Caki2 (cell line): ENCODE data around the gene TTC28. TPM values are rescaled to one million over a fixed set of nuclear protein-coding genes. Genes with fewer than 3 reads are reported as not detected.

ENCODE experiments used
- DNase-seq: peaks from one replicate; pipeline ENCODE4 v3.0.0-alpha.2; 2015; ENCODE audit warnings: low read depth
- in situ Hi-C: cut with HindIII; loops from 2 replicates; pipeline ENCODE4 v1.10.0; 2016; ENCODE audit warnings: low sequenced_read_pairs, low pct_unique_long_range_greater_than_20kb, mixed read lengths
- total RNA-seq: library from RNA; depleted of rRNA; stranded (reverse); fragments of >200 nt; shearing (Covaris generic); gene quantifications from 2 replicates; pipeline ENCODE4 v1.2.3, GENCODE V29; 2014; ENCODE audit warnings: low replicate concordance

TTC28 gene
- total RNA-seq, 1 experiment from 2014 or later, result 9.8 TPM

- in situ Hi-C loops, result no loop called here
- no peak for DNase-seq
Measured at GRCh38 chr22:27984723-27985122, 694.9 kb downstream of the TTC28 start.

GRCh38 chr22:27984001-27984695 lies 695.5 kb downstream of the TTC28 start:
- in situ Hi-C loops, result no loop called here
- DNase-seq, result no peak

- in situ Hi-C loops, result no loop called here
- no peak for DNase-seq
Measured at GRCh38 chr22:27983361-27983791, 696.3 kb downstream of the TTC28 start.

- no peak for DNase-seq
- in situ Hi-C loops, result no loop called here
Measured at GRCh38 chr22:27982630-27983180, 696.9 kb downstream of the TTC28 start.

GRCh38 chr22:27982106-27982505 lies 697.5 kb downstream of the TTC28 start:
- in situ Hi-C loops, result no loop called here

DNA sequence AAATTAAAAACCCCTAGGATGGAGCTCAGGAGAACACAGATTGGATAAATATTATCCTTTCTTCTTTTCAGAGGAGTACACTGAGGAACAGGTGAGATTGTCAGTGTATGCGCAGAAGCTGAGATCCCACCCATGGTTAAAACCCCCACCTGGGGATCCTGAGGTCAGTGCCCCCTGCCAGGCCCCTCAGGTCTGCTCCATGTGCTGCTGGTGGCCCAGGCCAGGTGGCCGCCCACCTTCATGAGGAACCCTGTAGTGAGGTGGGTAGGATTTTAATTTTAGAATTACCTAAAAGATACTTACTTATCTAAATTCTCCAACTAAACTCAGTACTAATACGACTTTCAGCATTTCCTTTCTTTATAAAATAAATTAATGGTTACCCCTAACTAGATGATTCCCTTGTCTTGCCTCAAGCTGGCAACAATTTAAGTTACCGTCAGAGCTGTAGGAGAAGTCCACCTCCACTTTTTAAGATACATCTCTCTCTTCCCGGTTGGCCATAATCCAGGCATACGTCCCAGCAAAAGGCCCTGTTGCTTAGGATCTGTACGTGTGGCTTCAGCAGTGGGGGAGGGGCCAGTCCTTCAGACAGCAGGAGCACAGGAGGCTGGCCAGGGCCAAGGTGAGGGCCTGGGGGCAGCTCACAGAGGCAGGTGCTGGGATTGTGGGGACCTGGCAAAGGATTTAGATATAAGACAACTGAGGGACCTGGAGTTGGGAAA lies 699.1 kb downstream of the TTC28 start:
- no peak for DNase-seq
- in situ Hi-C loops, result no loop called here

More at GRCh38 chr22:27982106-27982505, 697.5 kb downstream of the TTC28 start:
- no peak for DNase-seq

DNA sequence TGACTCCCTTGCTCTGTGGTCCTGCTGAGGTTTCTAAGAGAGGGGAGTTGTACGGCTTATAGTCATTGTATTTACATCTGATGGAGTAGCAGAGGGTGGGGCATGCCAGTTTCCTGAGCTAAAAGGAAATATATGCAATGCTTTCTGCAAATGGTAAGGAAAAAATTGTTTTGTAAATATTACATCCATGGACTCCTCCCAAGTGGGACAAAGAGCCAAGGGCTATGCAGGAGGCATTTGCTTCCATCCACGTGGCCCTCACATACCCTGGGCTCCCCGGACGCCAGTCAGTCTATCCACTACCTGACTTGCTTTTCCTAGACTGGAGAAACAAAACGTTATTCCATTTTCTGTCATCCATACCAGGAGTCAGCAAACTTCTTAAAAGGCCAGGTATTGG lies 700.8 kb downstream of the TTC28 start:
- in situ Hi-C loops, result no loop called here

DNA sequence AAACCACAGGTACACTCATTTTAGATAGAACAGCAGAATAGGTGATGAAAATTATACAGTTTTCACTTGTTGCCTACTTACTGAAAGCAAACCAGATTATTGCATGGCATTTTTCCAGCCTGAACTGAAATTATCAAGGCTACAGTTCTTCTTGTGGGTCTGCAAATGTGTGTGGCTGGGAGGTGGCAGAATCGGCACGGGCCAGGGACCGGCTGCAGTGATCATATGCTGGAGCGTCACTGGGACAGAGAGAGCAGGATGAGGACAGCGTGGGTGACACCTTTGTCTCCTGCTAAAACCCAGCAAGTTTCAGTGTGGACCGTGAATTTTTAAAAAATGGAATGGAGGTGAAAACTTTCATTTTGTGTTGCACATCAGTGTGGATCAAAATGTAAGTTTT lies 701.3 kb downstream of the TTC28 start:
- no peak for DNase-seq
- in situ Hi-C loops, result no loop called here

More for the DNA sequence above, 700.8 kb downstream of the TTC28 start:
- no peak for DNase-seq

- in situ Hi-C loops, result no loop called here
- no peak for DNase-seq
Measured at GRCh38 chr22:27976586-27976985, 703.1 kb downstream of the TTC28 start.

GRCh38 chr22:27975381-27976013 lies 704.1 kb downstream of the TTC28 start:
- in situ Hi-C loops, result no loop called here
- no peak for DNase-seq

GRCh38 chr22:27973846-27974245 lies 705.8 kb downstream of the TTC28 start:
- in situ Hi-C loops, result no loop called here

DNA sequence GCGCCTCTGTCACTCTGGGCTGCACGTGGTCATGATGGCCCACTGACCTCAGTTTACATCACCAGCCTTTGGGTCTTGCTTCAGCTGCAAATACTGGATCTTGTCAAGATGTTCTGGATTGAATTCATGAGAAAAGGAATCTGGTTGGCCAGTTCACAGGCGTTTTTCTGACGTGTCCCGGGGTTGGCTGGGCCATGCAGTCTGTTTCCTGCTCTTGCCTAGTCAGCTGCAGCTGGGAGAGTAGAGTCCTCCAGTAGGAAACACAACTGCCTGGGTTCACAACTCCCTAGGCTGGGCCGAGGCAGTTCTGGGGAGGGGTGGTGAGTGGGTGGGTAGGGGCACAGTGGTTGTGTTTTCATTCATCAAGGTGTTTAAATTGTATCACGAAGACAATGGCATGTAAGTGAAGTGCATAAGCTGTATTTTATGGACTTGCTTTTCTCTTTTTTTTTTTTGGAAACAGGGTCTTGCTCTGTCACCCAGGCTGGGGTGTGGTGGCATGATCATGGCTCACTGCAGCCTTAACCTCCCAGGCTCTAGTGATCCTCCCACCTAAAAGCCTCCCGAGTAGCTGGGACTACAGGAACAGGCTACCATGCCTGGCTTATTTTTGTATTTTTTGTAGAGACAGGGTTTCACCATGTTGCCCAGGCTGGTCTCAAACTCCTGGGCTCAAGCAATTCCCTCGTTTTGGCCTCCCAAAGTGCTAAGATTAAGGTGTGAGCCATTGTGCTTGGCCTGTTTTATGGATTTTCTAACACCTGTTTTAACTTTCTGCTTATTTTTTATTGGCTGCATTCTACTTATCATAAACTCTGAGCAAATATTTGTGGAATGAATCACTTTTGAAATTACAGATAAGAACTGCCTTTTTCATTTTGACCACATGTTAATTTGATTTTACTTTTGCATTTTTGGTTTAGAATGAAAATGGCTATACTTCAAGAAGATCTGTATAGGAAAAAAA lies 706.6 kb downstream of the TTC28 start:
- no peak for DNase-seq
- in situ Hi-C loops, result no loop called here

More at GRCh38 chr22:27973846-27974245, 705.8 kb downstream of the TTC28 start:
- no peak for DNase-seq

DNA sequence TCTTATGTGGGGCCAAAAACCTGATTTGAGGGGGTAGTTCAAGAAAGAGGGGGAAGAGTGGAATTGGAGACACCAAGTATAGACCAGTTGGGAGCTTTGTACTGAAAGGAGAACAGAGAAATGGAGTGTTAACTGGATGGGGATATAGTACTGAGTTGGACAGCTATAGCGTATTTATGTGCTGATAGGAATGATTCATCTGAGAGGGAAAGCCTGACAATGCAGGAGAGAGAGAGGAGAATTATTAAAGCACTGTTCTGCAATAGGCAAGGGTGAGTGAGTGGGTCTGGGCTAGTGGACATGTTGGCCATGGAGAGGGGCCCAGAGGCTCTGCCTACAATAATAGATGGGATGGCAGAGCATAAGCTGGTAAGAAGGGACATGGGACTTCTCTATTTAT lies 707.7 kb downstream of the TTC28 start:
- no peak for DNase-seq
- in situ Hi-C loops, result no loop called here

GRCh38 chr22:27970596-27971220 lies 708.9 kb downstream of the TTC28 start:
- DNase-seq, result no peak

DNA sequence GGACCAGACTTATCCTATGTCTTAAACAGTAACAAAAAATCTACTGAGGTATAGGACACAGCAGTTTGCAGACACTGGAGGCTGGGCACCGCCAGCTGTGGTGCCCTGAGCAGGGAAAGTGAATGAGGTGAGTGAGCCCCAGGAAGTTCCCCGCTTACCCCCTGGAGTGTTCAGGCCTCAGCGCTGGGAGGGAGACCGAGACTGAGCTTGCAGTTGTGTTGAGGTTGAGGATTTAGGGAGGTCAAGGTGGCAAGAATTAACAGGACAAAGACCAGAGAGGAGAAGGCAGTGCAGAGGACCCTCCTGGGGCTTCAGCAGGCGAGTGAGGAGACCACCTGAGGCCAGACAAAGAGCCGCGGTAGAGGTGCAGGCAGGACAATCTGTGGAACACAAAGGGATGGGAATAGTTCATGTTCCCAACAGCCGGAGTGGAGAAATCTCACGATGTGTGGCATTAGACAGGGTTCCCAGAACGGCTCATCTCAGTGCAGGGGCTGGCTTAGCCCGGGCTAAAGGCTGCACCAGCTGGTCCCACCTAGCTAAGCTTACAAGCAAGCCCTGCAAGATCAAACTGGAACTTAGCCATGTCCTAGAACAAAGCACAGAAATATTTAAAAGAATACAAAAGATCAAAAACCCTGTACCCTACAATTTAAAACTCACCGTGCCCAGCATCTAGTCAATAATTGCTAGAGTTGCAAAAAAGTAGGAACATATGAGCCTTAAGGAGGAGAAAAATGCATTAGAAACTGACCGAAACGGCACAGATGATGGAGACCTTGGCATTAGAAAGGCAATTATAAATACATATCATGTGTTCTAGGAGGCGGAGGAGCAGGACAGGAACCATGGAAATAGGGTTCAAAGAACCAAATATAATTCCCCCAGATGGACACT lies 713.2 kb downstream of the TTC28 start:
- in situ Hi-C loops, result no loop called here

More at GRCh38 chr22:27970596-27971220, 708.9 kb downstream of the TTC28 start:
- in situ Hi-C loops, result no loop called here

GRCh38 chr22:27962268-27963044 lies 717.2 kb downstream of the TTC28 start:
- DNase-seq, result no peak
- in situ Hi-C loops, result no loop called here

More for the DNA sequence above, 713.2 kb downstream of the TTC28 start:
- no peak for DNase-seq
